ENCODE data around the gene ARHGAP9. TPM values are rescaled to one million over a fixed set of nuclear protein-coding genes. Genes with fewer than 3 reads are reported as not detected.
"Not testable (repeated sequence)": the region's sequence is repeated elsewhere in the genome, so short reads cannot be mapped to it uniquely, and the experiment has no call there.

Gene ARHGAP9
- total RNA-seq, 1 donor from 2014 or later, result 37.7 TPM

DNA sequence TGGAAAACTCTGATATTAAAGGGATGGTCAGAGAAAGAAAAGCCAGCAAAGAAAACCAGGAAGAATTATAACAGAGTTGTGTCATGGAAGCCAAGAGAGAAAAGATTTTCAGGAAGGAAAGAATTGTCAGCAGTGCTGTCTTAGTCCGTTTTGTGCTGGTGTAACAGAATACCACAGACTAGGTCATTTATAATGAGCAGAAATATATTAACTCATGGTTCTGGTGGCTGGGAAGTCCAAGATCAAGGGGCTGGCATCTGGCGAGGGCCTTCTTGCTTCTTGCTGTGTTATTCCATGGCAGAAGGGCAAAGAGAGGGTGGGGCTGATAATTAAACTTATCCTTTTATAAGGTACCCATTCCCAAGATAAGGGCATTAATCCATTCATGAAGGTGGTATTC is 31.0 kb downstream of the ARHGAP9 start:
- Histone ChIP-seq H3K4me1 (no peaks in the 10 kb centered on the region), H3K27me3 (no peaks in the 10 kb centered on the region), H3K4me3 (no peak overlapping the region), H3K27ac (no peak overlapping the region), H3K36me3 (no peaks in the 10 kb centered on the region), H3K9me3 (no peaks in the 10 kb centered on the region)
- DNase-seq (no peak), ATAC-seq (no peak)
- intact Hi-C loops (cut with DNase I), result no loop called here
- TF ChIP-seq CTCF (IDR thresholded peaks at IDR 0.05), result no peak

GRCh38 chr12:57446292-57446960 is 33.2 kb downstream of the ARHGAP9 start:
- no peaks in the 10 kb centered on the region for H3K36me3 ChIP-seq
- ATAC-seq (no peak), DNase-seq (no peak)
- H3K27me3 ChIP-seq, result no peaks in the 10 kb centered on the region
- intact Hi-C loops (cut with DNase I), result no loop called here
- no peaks in the 10 kb centered on the region for H3K4me1 ChIP-seq
- no peak overlapping the region for H3K27ac ChIP-seq
- no peak overlapping the region for H3K4me3 ChIP-seq
- peaks cover 4% of the 10 kb centered on the region for H3K9me3 ChIP-seq
- no peak for TF ChIP-seq CTCF (IDR thresholded peaks at IDR 0.05)

DNA sequence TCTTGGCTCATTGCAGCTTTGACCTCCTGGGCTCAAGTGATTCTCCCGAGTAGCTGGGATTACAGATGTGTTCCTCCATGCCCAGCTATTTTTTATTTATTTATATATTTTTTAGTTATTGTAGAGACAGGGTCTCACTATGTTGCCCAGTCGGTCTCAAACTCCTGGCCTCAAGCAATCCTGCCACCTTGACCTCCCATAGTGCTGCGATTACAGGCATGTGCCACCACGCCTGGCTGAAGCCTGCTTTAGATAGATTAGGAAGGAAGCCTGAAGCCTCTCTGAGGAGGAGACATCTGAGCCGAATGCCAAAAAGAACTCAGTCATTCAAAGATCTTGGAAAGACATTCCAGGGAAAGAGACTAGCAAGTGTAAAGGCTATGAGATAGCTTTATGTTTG is 34.9 kb downstream of the ARHGAP9 start:
- no peak for ATAC-seq
- DNase-seq, result no peak
- TF ChIP-seq CTCF (IDR thresholded peaks at IDR 0.05), result no peak
- intact Hi-C loops (cut with DNase I), result no loop called here
- Histone ChIP-seq H3K36me3 (no peaks in the 10 kb centered on the region), H3K27me3 (no peaks in the 10 kb centered on the region), H3K4me1 (no peaks in the 10 kb centered on the region), H3K9me3 (peaks cover 6% of the 10 kb centered on the region), H3K27ac (no peak overlapping the region), H3K4me3 (no peak overlapping the region)

DNA sequence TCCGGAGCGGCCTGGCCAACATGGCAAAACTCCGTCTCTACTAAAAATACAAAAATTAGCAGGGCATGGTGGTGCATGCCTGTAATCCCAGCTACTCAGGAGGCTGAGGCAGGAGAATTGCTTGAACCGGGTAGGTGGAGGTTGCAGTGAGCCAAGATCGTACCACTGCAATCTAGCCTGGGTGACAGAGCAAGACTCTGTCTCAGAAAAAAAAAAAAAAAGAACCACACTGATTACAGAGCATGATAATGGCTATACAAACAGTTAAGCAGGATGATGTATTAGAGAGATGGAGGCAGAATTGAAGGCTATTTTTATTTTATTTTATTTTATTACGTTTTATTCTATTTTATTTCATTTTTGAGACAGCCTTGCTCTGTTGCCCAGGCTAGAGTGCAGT is 35.3 kb downstream of the ARHGAP9 start:
- H3K9me3 ChIP-seq; H3K27ac ChIP-seq; H3K4me1 ChIP-seq; H3K4me3 ChIP-seq; intact Hi-C loops (cut with DNase I); H3K36me3 ChIP-seq; DNase-seq; H3K27me3 ChIP-seq; ATAC-seq: not testable (repeated sequence)

DNA sequence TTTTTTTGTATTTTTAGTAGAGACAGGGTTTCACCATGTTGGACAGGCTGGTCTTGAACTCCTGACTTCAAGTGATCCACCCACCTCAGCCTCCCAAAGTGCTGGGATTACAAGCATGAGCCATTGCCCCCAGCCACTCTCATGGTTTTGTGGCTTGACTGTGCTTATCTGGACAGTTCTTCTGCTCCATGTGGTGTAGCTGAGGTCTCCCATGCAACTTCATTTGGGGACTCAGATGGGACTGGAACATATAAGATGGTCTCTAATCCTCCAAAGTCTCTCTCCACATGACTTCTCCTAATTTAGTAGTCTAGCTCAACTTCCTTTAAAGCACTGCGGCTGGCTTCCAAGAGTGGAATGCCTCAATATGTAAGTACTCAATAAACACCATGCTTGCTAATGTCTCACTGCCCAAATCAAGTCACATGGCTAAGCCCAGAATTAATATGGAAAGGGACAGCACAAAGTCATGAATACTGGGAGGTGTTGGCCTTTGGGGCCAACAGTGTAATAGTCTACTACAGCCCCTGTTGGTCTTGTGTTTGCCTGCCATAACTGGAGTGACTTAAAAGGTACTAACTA is 37.7 kb downstream of the ARHGAP9 start:
- Histone ChIP-seq H3K9me3 (peaks cover 6% of the 10 kb centered on the region), H3K4me3 (no peak overlapping the region), H3K27me3 (no peaks in the 10 kb centered on the region), H3K36me3 (no peaks in the 10 kb centered on the region), H3K27ac (no peak overlapping the region), H3K4me1 (no peaks in the 10 kb centered on the region)
- no peak for ATAC-seq
- no peak for TF ChIP-seq CTCF (IDR thresholded peaks at IDR 0.05)
- intact Hi-C loops (cut with DNase I), result no loop called here
- DNase-seq, result no peak

DNA sequence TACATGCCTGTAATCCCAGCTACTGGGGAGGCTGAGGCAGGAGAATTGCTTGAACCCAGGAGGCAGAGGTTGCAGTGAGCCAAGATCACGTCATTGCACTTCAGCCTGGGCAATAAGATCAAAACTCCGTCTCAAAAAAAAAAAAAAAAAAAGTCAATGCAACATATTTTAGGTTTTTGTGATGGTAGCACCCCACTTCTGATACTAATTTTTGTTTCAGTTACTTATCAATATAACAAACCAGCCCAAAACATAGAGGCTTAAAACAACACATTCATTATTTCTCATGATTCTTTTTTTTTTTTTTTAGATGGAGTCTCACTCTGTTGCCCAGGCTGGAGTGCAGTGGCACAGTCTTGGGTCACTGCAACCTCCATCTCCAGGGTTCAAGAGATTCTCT is 38.3 kb downstream of the ARHGAP9 start:
- intact Hi-C loops (cut with DNase I); H3K27me3 ChIP-seq: not testable (repeated sequence)

More for the DNA sequence above, 38.3 kb downstream of the ARHGAP9 start:
- not testable (repeated sequence) for H3K9me3 ChIP-seq, H3K4me3 ChIP-seq, DNase-seq, H3K4me1 ChIP-seq, H3K27ac ChIP-seq, ATAC-seq, H3K36me3 ChIP-seq
